Fibroblast of skin of left biceps (primary cell): ENCODE results near the gene MIB1.

Experiments
- DNase-seq, 2 experiments: peaks; one replicate each; pipeline ENCODE4 v3.0.0-alpha.2; 2013; ENCODE audit warnings: low read depth in 2 of 2

Gene MIB1

DNA sequence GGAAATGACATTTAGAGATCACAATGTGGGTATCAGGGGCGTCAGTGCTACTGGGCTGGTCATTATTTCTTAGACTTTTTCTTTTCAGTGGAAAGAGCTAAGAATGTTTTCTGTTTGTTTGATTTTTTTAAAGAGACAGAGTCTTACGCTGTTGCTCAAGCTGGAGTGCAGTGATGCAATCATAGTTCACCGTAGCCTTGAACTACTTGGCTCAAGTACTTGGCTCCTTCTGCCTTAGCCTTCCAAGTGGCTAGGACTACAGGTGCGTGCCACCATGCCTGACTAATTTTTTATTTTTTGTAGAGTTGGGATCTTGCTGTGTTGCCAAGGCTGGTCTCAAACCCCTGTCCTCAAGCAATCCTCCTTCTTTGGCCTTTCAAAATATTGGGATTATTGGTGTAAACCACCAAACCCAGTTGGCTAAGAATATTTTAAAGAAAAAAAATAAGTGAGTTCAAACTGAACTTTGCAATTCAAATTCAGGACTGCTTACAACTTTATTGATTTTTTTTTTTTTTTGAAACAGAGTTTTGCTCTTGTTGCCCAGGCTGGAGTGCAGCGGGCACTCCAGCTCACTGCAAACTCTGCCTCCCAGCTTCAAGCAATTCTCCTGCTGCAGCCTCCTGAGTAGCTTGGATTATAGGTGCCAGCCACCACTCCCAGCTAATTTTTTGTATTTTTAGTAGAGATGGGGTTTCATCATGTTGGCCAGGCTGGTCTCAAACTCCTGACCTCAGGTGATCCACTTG is 154.2 kb downstream of the MIB1 start:
- no peak for DNase-seq

DNA sequence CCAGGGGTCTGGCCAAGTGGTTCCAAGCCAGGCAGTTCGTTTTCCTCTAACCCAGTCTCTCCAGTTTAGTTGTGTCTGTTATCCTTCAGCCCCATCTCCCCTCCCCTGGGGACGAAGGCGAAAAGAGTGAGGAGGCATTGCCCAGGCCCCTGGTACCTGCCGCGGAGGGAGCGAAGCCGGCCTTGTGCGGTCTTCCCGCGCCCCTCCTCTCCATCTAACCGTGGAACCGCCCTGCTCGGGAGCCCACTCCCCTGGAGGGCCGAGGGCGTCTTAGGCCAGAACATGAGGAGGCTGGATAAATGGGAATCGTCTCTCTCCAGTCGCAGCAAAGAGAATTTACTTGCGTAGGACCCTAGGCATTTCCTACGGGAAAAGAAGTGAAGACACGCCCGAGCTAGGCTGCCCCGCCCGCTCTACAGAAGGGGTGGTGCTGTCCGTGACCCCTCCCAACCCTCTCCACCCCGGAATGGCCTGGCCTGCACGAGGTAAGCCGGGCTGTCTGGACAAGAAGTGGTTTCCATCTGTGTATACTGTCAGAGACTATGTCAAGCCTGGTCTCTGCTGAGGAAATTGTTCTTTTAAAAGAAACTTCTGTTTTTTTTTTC is 156.2 kb downstream of the MIB1 start:
- DNase-seq, result no peak

DNA sequence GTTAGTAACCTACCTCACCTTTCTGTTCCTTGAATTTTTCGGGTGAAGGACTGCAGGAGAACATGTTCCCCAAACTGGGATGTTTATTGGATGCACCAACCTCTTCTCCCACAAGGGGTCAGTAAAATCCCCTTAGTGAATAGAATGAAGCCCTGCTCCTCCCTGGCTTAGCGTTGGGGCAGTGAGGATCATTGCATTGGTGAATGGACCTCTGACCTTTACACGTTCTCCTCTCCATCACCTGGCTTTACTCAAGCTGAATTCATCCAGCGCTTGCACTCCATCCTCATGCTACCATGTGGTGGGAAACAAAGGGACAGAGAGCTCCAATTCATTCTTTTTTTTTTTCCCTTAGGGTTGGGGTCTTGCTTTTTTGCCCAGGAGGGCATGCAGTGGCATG is 157.2 kb downstream of the MIB1 start:
- DNase-seq, result no peak

DNA sequence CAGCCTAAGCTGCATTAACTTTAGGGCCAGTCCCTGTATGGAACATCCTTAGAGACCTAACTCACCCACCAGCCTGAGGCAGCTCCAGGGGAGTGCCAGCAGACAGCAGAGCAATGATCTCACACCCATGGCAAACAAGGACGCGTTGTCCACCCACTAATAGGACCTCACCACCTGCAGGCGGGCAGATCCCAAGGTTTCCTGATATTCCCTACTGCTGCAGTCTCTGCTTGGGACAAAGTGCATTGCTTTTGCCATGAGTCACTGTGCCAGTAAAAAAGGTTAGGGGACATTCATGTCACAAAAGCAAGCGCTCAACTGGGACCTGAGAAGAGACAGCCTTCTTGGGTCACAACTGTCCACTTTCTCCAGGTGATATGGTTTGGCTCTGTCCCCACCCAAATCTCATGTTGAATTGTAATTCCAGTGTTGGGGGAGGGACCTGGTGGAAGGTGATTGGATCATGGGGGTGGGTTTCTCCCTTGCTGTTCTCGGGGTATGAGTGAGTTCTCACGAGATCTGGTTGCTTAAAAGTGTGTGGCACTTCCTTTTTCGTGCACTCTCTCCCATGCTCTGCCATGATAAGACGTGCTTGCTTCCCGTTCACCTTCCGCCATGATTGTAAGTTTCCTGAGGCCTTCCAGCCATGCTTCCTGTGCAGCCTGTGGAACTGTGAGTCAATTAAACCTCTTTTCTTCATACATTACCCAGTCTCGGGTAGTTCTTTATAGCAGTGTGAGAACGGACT is 160.2 kb downstream of the MIB1 start:
- DNase-seq, result no peak

DNA sequence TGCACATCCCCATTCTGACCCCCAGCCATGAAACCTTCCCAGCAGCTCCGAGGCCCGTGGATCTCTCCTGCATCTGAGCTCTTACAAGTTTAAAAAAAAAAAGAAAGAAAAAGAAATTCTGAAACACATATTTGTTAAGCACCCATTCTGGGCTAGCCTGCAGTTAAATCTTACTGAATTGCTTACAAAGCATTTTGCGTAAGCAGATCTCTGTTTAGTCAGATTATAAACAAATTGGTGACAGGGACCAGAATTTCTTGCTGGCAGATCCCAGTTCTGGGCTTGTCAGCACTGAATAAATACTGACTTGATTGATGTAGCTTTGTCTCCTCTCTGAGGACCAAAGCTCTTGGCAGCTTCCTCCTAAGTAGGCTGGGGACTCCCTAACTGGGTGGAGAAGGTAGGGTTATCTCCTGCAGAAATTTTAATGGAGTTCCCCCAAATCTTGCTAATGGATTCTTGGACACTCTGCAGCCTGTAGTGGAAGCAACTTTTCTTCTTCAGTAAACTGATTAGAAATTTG is 160.9 kb downstream of the MIB1 start:
- DNase-seq, result no peak

DNA sequence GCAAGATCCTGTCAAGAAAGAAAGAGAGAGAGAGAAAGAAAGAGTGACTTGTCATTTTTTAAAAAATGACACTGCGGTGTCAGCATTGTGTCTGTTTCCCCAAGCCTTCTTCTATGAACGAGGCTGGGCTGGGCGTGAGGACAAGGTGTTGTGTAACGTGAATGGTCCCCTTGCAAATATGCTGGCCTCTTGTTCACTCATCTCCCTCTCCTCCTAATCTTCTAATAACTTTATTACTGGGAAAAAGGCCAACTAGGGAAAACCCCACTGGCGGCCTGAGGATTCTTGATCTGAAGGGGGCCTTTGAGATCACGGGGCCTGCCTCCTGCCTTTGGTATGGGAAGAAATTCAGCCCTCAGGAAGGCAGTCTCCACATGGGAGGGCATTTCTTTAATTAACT is 163.1 kb downstream of the MIB1 start:
- no peak for DNase-seq

DNA sequence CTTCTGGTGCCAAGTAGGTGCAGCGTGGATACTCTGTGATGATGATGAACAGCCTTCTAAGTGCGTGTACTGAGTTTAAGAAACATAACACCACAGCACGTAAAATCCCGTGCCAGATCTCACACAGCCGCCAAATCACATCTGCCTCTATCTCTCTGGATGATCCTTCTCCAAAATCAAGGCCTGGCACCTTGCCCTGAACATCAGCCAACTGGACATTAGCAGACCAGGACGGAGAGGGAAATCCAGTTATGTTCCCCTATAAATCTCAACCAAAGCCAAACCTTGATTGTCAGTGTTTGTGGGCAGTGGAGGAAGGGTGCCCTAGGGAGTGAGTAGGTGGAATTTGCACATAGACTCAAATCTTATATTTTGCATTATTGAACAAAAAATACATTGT is 164.3 kb downstream of the MIB1 start:
- no peak for DNase-seq

DNA sequence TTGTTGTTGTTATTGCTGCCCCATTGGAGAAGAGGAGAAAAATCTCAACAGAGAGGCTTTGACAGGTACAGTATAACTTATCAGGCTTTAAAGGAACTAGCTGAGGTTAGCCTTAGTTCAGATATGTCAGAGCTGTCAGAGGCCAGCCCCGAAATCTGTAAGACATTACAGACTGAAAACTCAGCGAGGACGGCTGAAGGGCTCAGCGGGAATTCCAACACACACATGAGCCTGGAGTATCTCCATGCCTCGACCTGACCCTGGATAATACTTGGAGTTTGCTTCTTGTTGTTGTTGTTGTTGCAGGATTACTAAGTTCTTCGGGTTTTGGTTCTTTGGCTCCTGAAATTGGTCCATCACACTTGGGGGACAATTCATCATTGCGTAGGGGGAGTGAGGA is 166.9 kb downstream of the MIB1 start:
- DNase-seq, result no peak

DNA sequence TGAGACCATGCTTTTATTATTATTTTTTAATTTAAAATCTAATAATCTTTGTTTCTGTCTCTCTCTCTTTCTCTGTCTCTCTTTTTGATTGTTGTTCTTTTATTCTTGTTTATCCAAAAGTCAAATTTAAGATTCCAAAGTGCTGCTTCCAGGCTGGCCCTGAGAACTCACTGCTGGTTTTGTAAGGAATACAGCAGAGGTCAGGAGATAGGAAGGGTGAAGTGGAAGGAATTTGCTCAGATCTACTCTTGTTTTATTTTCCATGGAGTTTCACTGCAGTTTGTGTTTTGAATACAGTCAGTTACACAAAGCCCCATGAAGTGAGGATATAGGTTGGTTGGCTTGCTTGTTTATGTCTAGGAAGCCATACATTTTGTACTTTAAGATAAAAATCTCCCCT is 168.1 kb downstream of the MIB1 start:
- DNase-seq, result no peak

DNA sequence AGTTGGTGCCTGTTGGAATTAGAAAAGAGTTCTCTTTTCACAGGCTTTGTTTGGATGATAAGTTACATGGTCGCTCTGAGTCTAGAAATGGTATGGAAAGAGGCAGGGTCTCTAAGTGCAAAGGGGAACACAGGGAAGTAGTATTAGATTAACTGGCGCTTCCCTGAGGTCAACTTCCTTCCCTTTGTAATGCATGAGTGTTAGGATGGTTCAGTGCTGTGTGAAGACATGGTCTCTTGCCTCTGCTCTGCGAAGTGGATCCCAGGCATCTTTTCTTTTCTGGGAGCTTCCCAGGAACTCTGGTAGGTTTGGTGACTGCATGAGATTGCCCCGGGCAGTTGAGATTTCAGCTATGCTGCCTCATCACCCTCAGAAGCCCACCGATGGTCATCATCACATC is 170.3 kb downstream of the MIB1 start:
- DNase-seq, result no peak

DNA sequence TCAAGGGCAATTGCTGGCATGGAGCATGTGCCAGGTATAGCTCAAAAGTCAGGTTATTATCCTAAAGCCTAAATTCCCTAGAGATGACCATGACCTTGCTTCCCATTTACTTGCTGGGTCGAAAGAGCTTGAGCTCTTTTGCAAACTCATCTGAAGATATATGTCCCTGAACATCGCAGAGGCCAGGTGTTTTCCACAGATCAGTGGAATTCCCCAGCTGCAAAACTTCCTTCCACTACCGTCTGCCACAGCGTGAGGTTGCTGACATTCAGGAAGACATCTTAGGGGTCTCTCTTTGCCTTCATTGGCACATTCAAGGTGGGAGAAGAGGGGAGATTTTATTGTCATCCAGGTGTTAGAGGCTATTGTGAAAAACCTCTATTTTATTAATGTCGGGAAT is 171.0 kb downstream of the MIB1 start:
- no peak for DNase-seq

DNA sequence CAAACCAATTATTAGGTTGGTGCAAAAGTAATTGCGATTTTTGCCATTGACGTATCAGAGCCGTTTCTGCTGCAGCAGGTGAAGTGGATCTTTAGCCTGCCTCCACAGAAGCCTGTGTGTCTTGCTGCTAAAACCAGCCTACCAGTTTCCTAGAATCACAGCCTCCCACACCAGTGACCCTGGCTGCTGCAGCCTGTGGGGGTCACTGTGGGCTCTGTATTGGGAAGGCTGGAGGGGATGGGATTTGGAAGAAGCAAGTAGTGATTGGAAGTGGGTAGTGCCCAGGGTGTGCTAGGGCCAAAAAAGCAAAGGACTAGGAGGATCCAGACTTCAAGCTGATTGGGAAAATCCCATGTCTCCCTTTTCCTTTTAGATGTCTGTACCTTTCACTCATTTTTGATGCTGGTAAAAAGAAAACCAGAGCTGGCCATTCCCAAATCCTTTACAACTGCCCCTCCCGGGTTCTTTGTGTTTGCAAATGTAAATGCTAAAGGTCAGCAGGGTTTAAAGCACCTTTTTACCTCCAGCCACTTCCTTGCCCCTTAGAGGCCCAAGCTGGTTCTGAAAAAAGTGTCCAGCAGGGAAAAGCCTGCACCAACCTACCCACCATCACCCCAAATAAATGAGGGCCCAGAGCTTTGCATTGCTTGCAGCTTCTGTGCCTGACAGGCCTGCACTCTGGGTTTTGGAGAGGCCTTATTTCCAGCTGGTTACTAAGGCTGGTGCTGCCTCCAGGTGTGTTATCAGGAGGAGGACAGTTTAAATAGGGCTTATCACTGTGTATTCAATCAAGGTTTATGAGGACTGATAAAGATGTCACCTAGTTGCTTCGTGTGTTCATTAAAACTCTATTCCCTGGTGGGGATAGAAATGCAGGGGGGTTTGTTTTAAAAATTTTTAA is 172.0 kb downstream of the MIB1 start:
- no peak for DNase-seq

DNA sequence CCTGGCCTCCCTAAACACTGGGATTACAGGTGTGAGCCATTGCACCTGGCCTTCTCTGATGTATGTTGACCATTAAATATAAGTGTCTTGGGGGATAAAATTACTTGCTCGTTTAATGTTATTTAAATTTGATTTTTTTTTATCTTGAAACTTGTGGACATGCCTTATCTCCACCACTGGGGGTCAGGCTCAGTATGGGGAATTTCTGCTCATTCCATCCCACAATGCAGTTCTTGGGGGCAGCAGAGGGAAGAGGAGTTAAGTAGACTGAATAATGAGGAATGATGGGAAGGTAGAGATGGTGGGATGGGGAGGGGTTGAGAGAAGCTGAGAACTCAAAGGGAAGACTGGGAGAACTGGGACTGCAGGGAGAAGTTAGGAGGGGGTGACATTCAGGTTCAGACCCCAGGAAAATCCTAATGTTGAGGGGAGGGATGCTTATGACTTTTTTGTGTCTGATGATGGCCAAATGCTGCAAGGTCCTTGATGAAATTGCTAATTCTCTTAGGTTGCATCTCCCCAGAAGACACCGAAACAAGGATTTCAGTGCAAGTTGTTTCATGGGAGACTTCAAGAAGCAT is 174.2 kb downstream of the MIB1 start:
- no peak for DNase-seq

DNA sequence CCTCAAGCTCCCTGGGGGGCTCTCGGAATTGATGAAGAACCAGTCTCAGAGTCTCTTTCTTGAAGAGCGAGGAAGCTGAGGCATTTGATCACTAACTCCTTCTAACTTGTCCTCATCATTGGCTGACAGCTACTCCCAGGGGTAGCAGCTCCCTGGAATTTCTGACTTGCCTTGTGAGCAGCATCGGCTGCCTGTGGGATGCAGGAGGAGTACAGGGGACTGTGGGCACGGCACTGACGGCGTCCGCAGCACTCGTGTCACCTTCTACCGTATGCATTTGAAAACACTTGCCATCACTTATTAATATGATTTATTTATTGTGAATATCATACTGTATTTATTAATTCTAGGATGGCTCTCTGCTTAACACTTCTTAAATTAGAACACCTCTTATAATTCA is 175.0 kb downstream of the MIB1 start:
- DNase-seq, result no peak

DNA sequence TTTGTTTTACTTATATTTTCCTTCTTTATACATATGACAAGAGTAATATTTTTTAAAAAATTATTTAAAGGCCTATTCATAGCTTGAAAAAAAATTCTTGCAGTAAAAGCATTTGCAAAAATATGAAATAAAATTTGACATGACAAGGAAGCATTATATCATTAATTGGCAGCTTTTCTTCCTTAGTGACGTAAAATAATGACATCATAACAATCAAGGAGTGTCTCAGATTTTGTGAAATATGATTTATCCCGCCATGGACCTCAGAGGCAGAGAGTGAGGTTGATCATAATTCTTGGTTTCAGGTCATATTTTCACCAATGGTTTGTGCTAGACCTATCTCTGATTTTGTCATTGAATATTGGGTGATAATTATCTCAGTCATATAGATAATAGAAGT is 176.0 kb downstream of the MIB1 start:
- DNase-seq, result no peak

DNA sequence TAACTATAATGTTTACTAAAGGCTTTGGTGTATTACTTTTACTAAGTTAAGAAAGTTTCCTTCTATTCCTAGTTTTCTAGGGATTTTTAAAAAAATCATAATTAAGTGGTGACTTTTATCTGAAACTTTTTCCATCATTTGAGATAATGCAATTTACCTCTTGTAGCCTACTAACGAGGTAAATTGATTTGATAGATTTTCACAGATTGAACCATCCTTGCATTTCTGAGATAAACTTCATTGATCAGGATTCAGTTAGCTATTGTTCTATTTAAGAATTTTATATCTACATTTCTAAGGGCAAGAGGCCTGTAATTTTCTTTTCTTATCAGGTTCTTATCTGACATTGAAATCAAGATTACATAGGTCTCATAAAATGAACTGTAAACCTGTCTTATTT is 178.1 kb downstream of the MIB1 start:
- DNase-seq, result no peak
